Neural progenitor cell (in vitro differentiated cells): ENCODE data around the gene CDK5RAP3.

ENCODE experiments used
- CTCF ChIP-seq: fragments of 200-600 bp; sonication (generic); IDR thresholded peaks from 2 replicates; pipeline ENCODE4 v1.5.1; 2017; ENCODE audit warnings: antibody characterized with exemption, mild to moderate bottlenecking
- EZH2 ChIP-seq: fragments of 200-600 bp; sonication (generic); IDR thresholded peaks from 2 replicates; pipeline ENCODE4 v1.6.1; 2017; ENCODE audit warnings: antibody characterized with exemption, mild to moderate bottlenecking, moderate library complexity
- EZH2phosphoT487 ChIP-seq: fragments of 200-600 bp; sonication (generic); IDR thresholded peaks from 2 replicates; pipeline ENCODE4 v1.6.1; 2017; ENCODE audit warnings: antibody characterized with exemption

GRCh38 chr17:47957591-47958490 lies 13.1 kb upstream of the CDK5RAP3 start, which contains the start of gene PRR15L:
- no peak for TF ChIP-seq CTCF
- no peak for TF ChIP-seq EZH2phosphoT487
- no peak for TF ChIP-seq EZH2
